ENCODE results near the gene MYOZ3. TPM values are rescaled to one million over a fixed set of nuclear protein-coding genes. Genes with fewer than 3 reads are reported as not detected.

MYOZ3 gene
- total RNA-seq, 2 experiments from 2014 or later, result 0.30 to 0.32 TPM

DNA sequence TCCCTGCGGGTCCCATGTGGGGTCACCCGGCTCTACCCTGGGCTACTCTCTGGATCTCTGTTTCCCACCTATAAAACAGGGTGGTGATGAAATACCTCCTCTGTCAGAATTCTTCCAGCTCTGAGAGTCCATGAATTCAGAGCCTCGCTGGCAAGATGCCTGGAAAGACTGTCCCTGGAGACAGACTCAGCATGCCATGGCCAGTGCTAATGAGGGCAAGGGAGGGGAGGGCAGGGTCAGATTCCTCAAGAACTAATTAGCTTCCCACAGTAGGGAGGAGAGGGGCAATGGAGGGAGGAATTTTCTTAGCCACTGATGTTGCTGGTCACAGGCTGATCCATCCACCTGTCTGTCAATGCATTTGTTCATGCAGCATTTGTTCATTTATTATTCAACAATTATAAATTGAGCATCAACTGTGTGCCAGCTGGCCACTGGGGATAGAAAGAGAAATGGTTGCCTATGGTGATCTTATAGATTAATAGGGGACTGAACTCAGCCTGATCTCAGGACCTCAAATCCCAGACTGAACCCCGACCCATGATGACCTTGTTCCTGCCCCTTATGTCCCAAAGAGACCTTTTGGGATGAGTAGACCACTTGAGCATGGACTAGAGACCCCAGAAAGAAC, 15.9 kb upstream of the MYOZ3 start:
- Mint-ChIP-seq H3K36me3 (ENCODE audit: low read depth) (no peaks in the 10 kb centered on the region), H3K9me3 (ENCODE audit: low read depth) (no peaks in the 10 kb centered on the region), H3K27me3 (no peaks in the 10 kb centered on the region), H3K4me1 (no peaks in the 10 kb centered on the region), H3K4me3 (no peak overlapping the region), H3K27ac (no peak overlapping the region)
- intact Hi-C loops (cut with DNase I, micrococcal nuclease), result no loop called here
- ChIA-PET CTCF (interaction anchor here (0.6 to 1.0 kb wide), 3 partner anchors 80 to 1095 kb away, joined by 3 to 4 read pairs (median 3); no protein-coding TSS in a partner anchor), POLR2A (no interaction called here)
- ATAC-seq (no peak), DNase-seq (no peak)

- Mint-ChIP-seq H3K4me1 (no peaks in the 10 kb centered on the region), H3K27ac (no peak overlapping the region), H3K27me3 (no peaks in the 10 kb centered on the region), H3K4me3 (no peak overlapping the region), H3K36me3 (ENCODE audit: low read depth) (no peaks in the 10 kb centered on the region), H3K9me3 (ENCODE audit: low read depth) (no peaks in the 10 kb centered on the region)
- intact Hi-C loops (cut with DNase I, micrococcal nuclease), result no loop called here
- ChIA-PET POLR2A (no interaction called here), CTCF (interaction anchor here (0.7 kb wide), 1 partner anchor 8 kb away, joined by 3 read pairs; no protein-coding TSS in a partner anchor)
- DNase-seq (no peak), ATAC-seq (no peak)
These were observed 13.5 kb upstream of the MYOZ3 start for GRCh38 chr5:150647275-150648251.

DNA sequence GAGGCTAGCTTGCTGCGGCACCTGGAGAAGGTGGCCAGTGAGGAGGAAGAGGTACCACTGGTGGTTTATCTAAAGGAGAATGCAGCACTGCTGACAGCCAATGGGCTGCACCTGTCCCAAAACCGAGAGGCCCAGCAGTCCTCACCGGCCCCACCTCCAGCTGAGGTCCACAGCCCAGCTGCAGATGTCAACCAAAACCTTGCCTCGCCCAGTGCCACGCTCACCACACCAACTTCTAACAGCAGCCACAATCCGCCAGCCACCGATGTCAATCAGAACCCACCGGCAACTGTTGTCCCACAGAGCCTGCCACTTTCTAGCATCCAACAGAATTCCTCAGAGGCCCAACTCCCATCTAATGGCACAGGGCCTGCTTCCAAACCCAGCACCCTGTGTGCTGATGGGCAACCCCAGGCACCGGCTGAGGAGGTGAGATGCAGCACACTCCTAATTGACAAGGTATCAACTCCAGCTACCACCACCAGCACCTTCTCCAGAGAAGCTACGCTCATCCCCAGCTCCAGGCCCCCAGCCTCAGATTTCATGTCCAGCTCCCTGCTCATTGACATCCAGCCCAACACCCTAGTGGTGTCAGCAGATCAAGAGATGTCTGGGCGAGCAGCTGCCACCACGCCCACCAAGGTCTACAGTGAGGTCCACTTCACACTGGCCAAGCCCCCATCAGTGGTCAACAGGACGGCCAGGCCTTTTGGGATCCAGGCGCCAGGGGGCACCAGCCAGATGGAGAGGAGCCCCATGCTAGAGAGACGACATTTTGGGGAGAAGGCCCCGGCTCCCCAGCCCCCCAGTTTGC, 12.6 kb upstream of the MYOZ3 start:
- Mint-ChIP-seq H3K4me1 (no peaks in the 10 kb centered on the region), H3K27ac (no peak overlapping the region), H3K36me3 (ENCODE audit: low read depth) (no peaks in the 10 kb centered on the region), H3K4me3 (no peak overlapping the region), H3K27me3 (no peaks in the 10 kb centered on the region), H3K9me3 (ENCODE audit: low read depth) (no peaks in the 10 kb centered on the region)
- ATAC-seq, result no peak
- ChIA-PET POLR2A (no interaction called here), CTCF (interaction anchor here (0.7 kb wide), 1 partner anchor 66 kb away, joined by 3 read pairs; no protein-coding TSS in a partner anchor)
- intact Hi-C loops (cut with DNase I, micrococcal nuclease), result no loop called here
- no peak for DNase-seq

GRCh38 chr5:150649108-150650020, 11.7 kb upstream of the MYOZ3 start:
- DNase-seq (no peak), ATAC-seq (no peak)
- CTCF ChIA-PET, result interaction anchor here (0.6 to 0.7 kb wide), 3 partner anchors 9 to 67 kb away, joined by 3 to 4 read pairs (median 3); partner anchors contain the start of gene MYOZ3
- no peaks in the 10 kb centered on the region for H3K36me3 Mint-ChIP-seq (ENCODE audit: low read depth)
- H3K27ac Mint-ChIP-seq, result no peak overlapping the region
- intact Hi-C loops (cut with DNase I, micrococcal nuclease), result no loop called here
- H3K9me3 Mint-ChIP-seq (ENCODE audit: low read depth), result no peaks in the 10 kb centered on the region
- POLR2A ChIA-PET, result no interaction called here
- H3K27me3 Mint-ChIP-seq, result no peaks in the 10 kb centered on the region
- no peaks in the 10 kb centered on the region for H3K4me1 Mint-ChIP-seq
- no peak overlapping the region for H3K4me3 Mint-ChIP-seq

DNA sequence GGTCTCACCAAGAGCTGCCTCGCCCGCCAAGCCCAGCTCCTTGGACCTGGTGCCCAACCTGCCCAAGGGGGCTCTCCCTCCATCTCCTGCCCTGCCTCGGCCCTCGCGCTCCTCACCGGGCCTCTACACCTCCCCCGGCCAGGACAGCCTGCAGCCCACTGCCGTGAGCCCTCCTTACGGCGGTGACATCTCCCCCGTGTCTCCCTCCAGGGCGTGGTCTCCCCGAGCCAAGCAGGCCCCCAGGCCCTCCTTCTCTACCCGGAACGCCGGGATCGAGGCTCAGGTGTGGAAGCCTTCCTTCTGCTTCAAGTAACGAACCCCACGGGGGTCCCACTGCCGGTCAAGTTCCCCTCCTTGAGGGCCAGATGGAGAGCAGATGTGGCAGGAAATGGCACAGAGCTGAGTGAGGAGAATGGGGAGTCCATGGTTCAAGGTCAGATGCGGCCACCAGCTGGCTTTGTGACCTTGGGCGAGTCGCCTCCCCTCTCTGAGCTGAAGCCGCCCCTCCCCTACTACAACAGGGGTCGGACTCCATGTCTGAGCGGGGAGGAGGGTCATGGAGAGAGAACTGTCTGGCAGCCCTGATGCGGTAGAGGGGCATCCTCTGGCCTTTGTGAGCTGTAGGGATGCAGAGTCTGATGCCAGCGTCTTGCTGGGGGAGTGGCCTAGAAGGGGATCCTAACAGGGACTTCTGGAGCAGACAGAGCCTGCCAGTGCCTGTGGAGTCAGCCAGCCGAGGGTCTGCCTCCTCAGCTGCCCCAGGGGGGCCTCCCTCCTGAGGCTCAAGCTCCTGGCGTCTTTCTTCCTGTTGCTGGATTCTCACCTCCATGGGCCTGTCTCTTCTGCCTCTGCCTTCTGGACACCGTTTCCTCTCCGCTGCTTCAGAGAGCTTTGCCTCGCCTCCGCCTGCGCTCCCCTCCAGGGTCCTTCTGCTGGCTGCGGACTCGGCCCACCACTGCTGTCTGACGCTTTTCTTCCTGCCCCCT, 10.7 kb upstream of the MYOZ3 start:
- Mint-ChIP-seq H3K4me3 (no peak overlapping the region), H3K36me3 (ENCODE audit: low read depth) (no peaks in the 10 kb centered on the region), H3K27ac (no peak overlapping the region), H3K4me1 (no peaks in the 10 kb centered on the region), H3K27me3 (no peaks in the 10 kb centered on the region), H3K9me3 (ENCODE audit: low read depth) (no peaks in the 10 kb centered on the region)
- intact Hi-C loops (cut with DNase I, micrococcal nuclease), result no loop called here
- ATAC-seq, result no peak
- POLR2A ChIA-PET, result no interaction called here
- DNase-seq, result no peak
- CTCF ChIA-PET, result interaction anchor here (0.6 to 0.7 kb wide), 2 partner anchors 8 to 11 kb away, joined by 3 to 4 read pairs; partner anchors contain the start of gene MYOZ3

GRCh38 chr5:150651382-150651781, 9.7 kb upstream of the MYOZ3 start:
- Mint-ChIP-seq H3K9me3 (ENCODE audit: low read depth) (no peaks in the 10 kb centered on the region), H3K4me3 (no peak overlapping the region), H3K36me3 (ENCODE audit: low read depth) (no peaks in the 10 kb centered on the region), H3K27ac (no peak overlapping the region), H3K27me3 (no peaks in the 10 kb centered on the region), H3K4me1 (no peaks in the 10 kb centered on the region)
- no peak for ATAC-seq
- CTCF ChIA-PET, result no interaction called here
- DNase-seq, result no peak
- intact Hi-C loops (cut with DNase I, micrococcal nuclease), result no loop called here
- POLR2A ChIA-PET, result no interaction called here

DNA sequence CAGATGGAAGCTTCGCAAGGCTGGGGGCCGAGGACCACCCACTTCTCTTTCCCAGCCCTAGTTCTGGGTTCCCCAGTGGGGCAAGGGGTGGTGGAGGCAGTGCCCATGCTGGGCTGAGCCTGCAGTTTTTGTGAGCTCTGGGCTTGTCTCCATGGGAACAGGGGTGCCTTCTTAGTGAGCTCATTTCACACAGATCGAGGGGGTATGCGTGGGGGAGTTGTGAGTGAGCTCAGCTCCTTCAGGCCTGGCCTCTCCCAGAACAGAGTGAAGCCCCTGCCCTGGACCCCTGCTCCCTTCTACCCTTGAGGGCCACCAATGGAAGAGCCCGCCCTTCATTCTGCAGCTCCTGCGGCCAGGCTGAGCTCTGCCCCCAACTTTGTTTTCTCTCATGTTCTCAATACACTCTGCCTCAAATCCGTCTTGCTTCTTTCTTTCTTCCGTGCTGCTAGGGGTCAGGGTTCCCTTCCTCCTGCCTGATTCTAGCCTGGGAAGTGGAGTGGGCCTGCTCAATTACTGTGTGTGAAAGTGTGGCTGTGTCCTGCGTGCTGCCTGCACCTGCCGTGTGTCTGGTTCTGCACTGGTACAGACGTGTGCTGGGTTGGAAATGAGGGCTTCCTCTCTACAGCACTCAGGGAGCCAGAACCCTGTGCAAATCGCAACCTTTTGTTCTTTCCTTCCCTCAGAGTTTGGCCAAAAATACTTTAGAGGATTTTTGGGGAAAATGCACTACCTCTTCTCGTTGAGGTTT, 9.0 kb upstream of the MYOZ3 start:
- CTCF ChIA-PET, result no interaction called here
- POLR2A ChIA-PET, result no interaction called here

GRCh38 chr5:150653145-150653761, 7.8 kb upstream of the MYOZ3 start:
- DNase-seq, result no peak
- ATAC-seq, result no peak
- H3K9me3 Mint-ChIP-seq (ENCODE audit: low read depth), result no peaks in the 10 kb centered on the region
- H3K4me3 Mint-ChIP-seq, result no peak overlapping the region
- ChIA-PET POLR2A (no interaction called here), CTCF (interaction anchor here (0.6 to 4.4 kb wide), 8 partner anchors 11 to 800 kb away, joined by 3 to 33 read pairs (median 3); no protein-coding TSS in a partner anchor)
- no peaks in the 10 kb centered on the region for H3K36me3 Mint-ChIP-seq (ENCODE audit: low read depth)
- H3K27me3 Mint-ChIP-seq, result no peaks in the 10 kb centered on the region
- H3K27ac Mint-ChIP-seq, result no peak overlapping the region
- no peaks in the 10 kb centered on the region for H3K4me1 Mint-ChIP-seq
- intact Hi-C loops (cut with DNase I, micrococcal nuclease), result no loop called here

More for the DNA sequence above, 9.0 kb upstream of the MYOZ3 start:
- Mint-ChIP-seq H3K4me1 (no peaks in the 10 kb centered on the region), H3K36me3 (ENCODE audit: low read depth) (no peaks in the 10 kb centered on the region), H3K9me3 (ENCODE audit: low read depth) (no peaks in the 10 kb centered on the region), H3K27ac (no peak overlapping the region), H3K4me3 (no peak overlapping the region), H3K27me3 (no peaks in the 10 kb centered on the region)
- intact Hi-C loops (cut with DNase I, micrococcal nuclease), result no loop called here
- no peak for ATAC-seq
- no peak for DNase-seq

All from activated CD4-positive, alpha-beta T cell treated with anti-CD3 and anti-CD28 coated beads for 36 hours (primary cell).